WTC11 (cell line): ENCODE measurements around the gene TOX2.

Source experiments
- ATF2 ChIP-seq: sonication (generic); formaldehyde crosslinking; IDR thresholded peaks from 2 replicates; pipeline ENCODE4 v1.8.1; 2022; ENCODE audit warnings: low read depth, missing genetic modification reagents, borderline replicate concordance
- CREB1 ChIP-seq: sonication (generic); formaldehyde crosslinking; IDR thresholded peaks from 2 replicates; pipeline ENCODE4 v1.8.0; 2023; ENCODE audit warnings: mild to moderate bottlenecking, missing genetic modification reagents
- CTCF ChIP-seq: fragments of 200-600 bp; IDR thresholded peaks from 2 replicates; pipeline ENCODE4 v1.8.0; 2022; ENCODE audit warnings: antibody characterized with exemption
- E2F1 ChIP-seq: sonication (generic); formaldehyde crosslinking; IDR thresholded peaks from 2 replicates; pipeline ENCODE4 v1.8.0; 2022; ENCODE audit warnings: mild to moderate bottlenecking, missing genetic modification reagents
- MAX ChIP-seq: sonication (generic); formaldehyde crosslinking; IDR thresholded peaks from 2 replicates; pipeline ENCODE4 v1.8.0; 2022; ENCODE audit warnings: mild to moderate bottlenecking, missing genetic modification reagents
- MYBL2 ChIP-seq: sonication (generic); formaldehyde crosslinking; IDR thresholded peaks from 2 replicates; pipeline ENCODE4 v1.8.1; 2023; ENCODE audit warnings: mild to moderate bottlenecking, moderate library complexity, missing genetic modification reagents
- PRDM15 ChIP-seq: sonication (generic); formaldehyde crosslinking; IDR thresholded peaks from 2 replicates; pipeline ENCODE4 v1.8.0; 2022; ENCODE audit warnings: missing genetic modification reagents
- SP1 ChIP-seq: sonication (generic); formaldehyde crosslinking; conservative IDR thresholded peaks from 2 replicates; pipeline ENCODE4 v1.8.1; 2022; ENCODE audit warnings: missing genetic modification reagents
- ZNF263 ChIP-seq: sonication (generic); formaldehyde crosslinking; IDR thresholded peaks from 2 replicates; pipeline ENCODE4 v1.8.1; 2022; ENCODE audit warnings: low read depth, mild to moderate bottlenecking, moderate library complexity, missing genetic modification reagents
- ZNF281 ChIP-seq: sonication (generic); formaldehyde crosslinking; IDR thresholded peaks from 2 replicates; pipeline ENCODE4 v1.8.0; 2023; ENCODE audit warnings: mild to moderate bottlenecking, missing genetic modification reagents

- no peak for TF ChIP-seq CTCF
- TF ChIP-seq MYBL2 (CRISPR knock-in tag): no peak
- no peak for TF ChIP-seq E2F1 (CRISPR knock-in tag)
- no peak for TF ChIP-seq MAX (CRISPR knock-in tag)
- no peak for TF ChIP-seq ZNF263 (CRISPR knock-in tag)
- TF ChIP-seq ATF2 (CRISPR knock-in tag): no peak
- no peak for TF ChIP-seq SP1
- TF ChIP-seq PRDM15: no peak
- TF ChIP-seq CREB1 (CRISPR knock-in tag): no peak
- TF ChIP-seq ZNF281: no peak
Measured at GRCh38 chr20:43963233-43963632, 48.6 kb downstream of the TOX2 start.
